Fibroblast of mammary gland (primary cell): ENCODE measurements around the gene CDC5L.

Source experiments
- DNase-seq: peaks from one replicate; pipeline ENCODE4 v3.0.0-alpha.2; 2010; ENCODE audit warnings: low read depth
- H3K4me3 ChIP-seq: 2 replicates; pipeline ENCODE4 v1.5.1; 2011; ENCODE audit warnings: low read depth, mild to moderate bottlenecking, low read length, moderate library complexity; ENCODE audit not compliant: control insufficient read depth
- TF ChIP-seq, protein P1 (sequence below): conservative IDR thresholded peaks from 2 replicates; pipeline ENCODE4 v1.5.1; 2011; ENCODE audit warnings: low read depth, low read length, inconsistent platforms; ENCODE audit not compliant: control insufficient read depth, insufficient read depth

Gene CDC5L

DNA sequence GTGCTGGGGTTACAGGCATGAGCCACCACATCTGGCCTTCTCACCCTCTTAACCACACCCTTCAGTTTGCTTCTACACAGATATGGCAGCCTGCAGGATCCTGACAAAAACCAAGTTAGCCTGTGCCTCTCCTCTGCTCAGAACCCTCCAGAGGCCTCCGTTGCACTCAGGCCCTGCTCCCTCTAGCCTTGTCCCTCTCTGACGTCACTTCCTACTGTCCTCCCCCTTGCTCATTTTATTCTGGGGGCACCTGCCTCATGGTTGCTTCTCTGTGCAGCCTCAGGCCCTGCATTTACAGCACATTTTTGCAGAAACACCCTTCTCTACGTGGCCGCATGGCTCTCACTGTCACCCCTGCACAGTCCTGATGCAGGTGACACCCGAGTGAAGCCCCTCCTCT lies 105.6 kb downstream of the CDC5L start:
- no peak overlapping the region for H3K4me3 ChIP-seq
- TF ChIP-seq, protein P1, sequence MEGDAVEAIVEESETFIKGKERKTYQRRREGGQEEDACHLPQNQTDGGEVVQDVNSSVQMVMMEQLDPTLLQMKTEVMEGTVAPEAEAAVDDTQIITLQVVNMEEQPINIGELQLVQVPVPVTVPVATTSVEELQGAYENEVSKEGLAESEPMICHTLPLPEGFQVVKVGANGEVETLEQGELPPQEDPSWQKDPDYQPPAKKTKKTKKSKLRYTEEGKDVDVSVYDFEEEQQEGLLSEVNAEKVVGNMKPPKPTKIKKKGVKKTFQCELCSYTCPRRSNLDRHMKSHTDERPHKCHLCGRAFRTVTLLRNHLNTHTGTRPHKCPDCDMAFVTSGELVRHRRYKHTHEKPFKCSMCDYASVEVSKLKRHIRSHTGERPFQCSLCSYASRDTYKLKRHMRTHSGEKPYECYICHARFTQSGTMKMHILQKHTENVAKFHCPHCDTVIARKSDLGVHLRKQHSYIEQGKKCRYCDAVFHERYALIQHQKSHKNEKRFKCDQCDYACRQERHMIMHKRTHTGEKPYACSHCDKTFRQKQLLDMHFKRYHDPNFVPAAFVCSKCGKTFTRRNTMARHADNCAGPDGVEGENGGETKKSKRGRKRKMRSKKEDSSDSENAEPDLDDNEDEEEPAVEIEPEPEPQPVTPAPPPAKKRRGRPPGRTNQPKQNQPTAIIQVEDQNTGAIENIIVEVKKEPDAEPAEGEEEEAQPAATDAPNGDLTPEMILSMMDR = no peak
- no peak for DNase-seq

DNA sequence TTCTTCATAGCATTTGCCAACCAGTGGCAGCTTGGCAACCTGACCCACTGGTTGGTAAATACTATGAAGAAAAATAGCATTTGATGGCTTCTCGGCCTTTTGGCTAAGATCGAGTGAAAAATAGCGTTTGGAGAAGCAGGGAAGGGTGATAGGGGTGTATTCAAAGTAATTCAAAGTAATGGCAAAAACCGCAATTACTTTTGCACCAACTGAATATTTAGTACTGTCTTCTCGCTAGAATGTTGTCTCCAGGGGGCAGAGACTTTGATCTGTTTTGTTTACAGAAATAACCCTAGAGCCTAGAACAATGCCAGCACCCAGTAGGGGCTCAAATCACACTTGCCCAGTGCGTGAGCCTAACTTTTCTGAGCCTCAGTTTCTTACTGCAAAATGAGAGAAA lies 106.1 kb downstream of the CDC5L start:
- no peak for DNase-seq
- no peak overlapping the region for H3K4me3 ChIP-seq
- TF ChIP-seq, protein P1 = no peak

DNA sequence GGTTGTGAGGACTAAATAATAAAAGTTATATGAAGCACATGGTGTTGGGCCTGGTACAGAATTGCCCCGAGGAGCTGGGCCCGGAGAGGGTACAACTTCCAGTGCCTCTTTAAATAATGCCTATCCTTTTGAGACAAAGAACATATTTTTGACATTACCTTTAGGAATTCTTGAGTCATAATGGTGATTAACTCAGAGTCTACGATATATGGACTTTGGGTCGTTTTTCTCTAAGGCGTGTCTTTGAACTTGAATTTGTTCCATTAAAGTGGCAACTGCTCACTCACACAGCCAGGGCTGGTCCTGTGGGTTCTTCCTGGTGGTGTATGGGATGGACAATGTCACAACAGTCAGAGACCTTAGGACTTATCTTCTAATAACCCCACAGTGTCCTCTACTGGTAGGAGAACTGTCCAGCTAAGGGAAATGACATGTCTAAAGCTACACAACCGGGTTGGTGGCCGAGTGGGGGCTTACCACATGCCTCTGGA lies 106.5 kb downstream of the CDC5L start:
- no peak overlapping the region for H3K4me3 ChIP-seq
- peak; percentile 90 for DNase-seq
- TF ChIP-seq, protein P1 = peak; percentile 43

DNA sequence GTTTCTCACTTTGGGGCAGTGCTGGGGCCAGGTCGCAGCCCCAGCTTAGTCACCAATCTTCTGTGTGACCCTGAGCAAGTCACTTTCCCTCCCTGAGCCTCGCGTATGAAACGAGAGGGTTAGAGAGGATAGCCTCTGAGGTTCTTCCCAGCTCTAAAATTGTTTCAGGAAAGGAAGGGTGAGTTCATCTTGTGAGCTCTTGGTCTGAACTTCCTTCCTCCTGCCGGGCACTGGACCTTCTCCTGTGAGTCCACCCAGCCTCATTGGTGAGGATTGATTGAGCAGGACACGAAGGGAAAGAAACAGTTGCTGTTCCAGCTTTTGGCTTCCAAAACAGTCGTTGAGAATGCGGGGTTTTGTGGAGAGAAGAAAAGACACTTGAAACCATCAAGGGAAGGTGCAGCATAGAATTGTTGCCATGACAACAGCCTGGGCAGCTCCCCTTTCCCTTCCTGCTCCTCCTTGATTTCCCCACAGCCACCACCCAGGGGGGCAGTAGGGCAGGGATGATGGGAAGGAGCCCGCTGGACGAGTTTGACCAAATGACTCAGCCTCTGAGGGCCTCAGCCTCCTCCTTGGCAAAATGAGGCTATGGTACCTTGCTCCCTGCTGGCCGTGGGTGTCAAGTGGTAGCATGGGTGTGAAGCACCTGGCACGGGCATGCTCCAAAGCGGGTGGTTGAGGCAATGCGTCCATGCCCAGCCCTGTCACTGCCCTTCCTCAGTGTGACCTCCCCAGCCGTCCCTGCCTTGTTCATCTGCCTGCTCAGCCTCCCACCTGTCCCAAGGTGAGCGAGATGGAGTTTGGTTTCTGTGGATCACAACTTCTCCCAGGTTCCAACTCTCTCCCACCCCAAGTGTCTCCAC lies 107.8 kb downstream of the CDC5L start:
- peak; percentile 37 for DNase-seq
- TF ChIP-seq, protein P1 = no peak
- H3K4me3 ChIP-seq = no peak overlapping the region

DNA sequence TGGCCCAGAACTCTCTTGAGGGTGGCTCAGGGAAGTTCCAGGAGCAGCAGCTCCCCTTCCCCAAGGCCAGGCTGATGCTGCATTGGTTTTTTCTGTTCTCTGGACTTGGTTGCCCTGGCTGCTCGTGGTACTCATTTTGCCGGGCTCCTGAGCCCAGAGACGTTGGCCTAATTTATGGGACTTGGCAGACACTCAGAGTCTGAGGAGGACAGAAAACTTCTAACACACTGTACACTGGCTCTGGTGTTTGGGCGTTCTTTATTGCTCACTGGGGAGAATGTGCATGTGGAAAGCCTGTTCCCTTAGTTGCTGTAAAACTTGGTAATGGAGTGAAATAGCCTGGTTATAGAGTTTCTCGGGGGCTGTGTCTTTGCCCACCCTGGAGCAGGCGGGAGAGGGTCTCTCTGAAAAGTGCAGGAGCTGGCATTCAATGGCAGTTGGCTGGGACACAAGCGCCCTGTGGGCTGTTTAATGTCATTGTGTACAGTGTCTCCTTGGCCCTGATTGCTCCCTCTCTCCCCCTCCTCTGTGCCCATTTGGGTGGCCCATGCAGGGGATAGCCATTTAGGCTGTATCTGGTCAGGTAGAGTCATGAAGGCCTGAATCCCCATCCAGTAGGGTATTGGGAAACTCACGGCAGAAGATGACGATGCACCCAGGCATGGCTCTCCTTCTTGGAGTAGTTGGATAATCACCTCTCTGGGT lies 109.3 kb downstream of the CDC5L start:
- no peak overlapping the region for H3K4me3 ChIP-seq
- TF ChIP-seq, protein P1 = no peak
- peak; percentile 64 for DNase-seq

DNA sequence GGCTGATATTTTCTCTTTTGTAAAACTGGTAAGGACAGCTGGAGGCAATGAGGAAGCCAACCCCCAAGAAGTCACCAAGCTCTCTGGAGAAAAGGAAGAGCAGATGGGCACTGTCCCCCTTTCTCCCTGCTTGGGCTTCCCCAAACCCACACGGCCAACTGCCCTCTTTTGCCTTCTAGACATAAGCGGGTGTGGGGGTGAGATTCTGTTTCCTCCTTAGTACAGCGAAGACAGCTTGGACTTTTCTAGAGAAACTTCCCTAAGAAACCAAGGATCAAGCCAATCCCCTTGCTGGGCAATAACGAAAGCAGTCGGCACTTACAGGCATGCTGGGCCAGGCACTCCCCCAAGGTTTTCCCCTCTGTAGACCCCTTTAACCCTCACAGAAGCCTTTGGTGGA lies 110.3 kb downstream of the CDC5L start:
- DNase-seq = no peak
- TF ChIP-seq, protein P1 = no peak
- H3K4me3 ChIP-seq = no peak overlapping the region
